Stimulated activated CD4-positive, alpha-beta T cell treated with anti-CD3 and anti-CD28 coated beads, TNF-alpha, amount 100 ng/mL, for 48 hours (primary cell): Measurements from ENCODE around the gene RGS3.

Experiments used
- DNase-seq, 3 donors: peaks; one replicate each; pipeline ENCODE4 v3.0.0-alpha.2; 2020; ENCODE audit warnings: low read depth in 3 of 3

Gene RGS3

GRCh38 chr9:113511856-113512761 is 48.6 kb downstream of the RGS3 start:
- DNase-seq: peak; percentile 48 to 71 (median 70)

- DNase-seq: no peak
Observed at GRCh38 chr9:113513111-113513510, 49.6 kb downstream of the RGS3 start.

GRCh38 chr9:113513536-113513935 is 50.0 kb downstream of the RGS3 start:
- no peak for DNase-seq

GRCh38 chr9:113514061-113514460 is 50.5 kb downstream of the RGS3 start:
- no peak for DNase-seq

- DNase-seq: no peak
Observed at GRCh38 chr9:113514748-113515147, 51.2 kb downstream of the RGS3 start.

- DNase-seq: no peak
Observed at GRCh38 chr9:113515862-113516261, 52.3 kb downstream of the RGS3 start.

GRCh38 chr9:113516840-113517577 is 53.5 kb downstream of the RGS3 start:
- DNase-seq: peak; percentile 60 to 80 (median 62)

- DNase-seq: no peak
Observed at GRCh38 chr9:113519426-113520108, 56.0 kb downstream of the RGS3 start.

- peak in 1 of 3 donors; percentile 33 for DNase-seq
Observed at GRCh38 chr9:113520109-113520642, 56.6 kb downstream of the RGS3 start.

GRCh38 chr9:113521693-113522255 is 58.2 kb downstream of the RGS3 start:
- no peak for DNase-seq

GRCh38 chr9:113522419-113522818 is 58.9 kb downstream of the RGS3 start:
- no peak for DNase-seq

- DNase-seq: no peak
Observed at GRCh38 chr9:113522858-113523257, 59.3 kb downstream of the RGS3 start.

- DNase-seq: peak; percentile 51 to 63 (median 51)
Observed at GRCh38 chr9:113523421-113524141, 60.1 kb downstream of the RGS3 start.

GRCh38 chr9:113524468-113524867 is 60.9 kb downstream of the RGS3 start:
- DNase-seq: no peak

GRCh38 chr9:113525205-113525604 is 61.7 kb downstream of the RGS3 start:
- no peak for DNase-seq

GRCh38 chr9:113525831-113526230 is 62.3 kb downstream of the RGS3 start:
- no peak for DNase-seq

GRCh38 chr9:113526231-113526746 is 62.8 kb downstream of the RGS3 start:
- no peak for DNase-seq

- no peak for DNase-seq
Observed at GRCh38 chr9:113526841-113527240, 63.3 kb downstream of the RGS3 start.

- DNase-seq: no peak
Observed at GRCh38 chr9:113528088-113528487, 64.6 kb downstream of the RGS3 start.

GRCh38 chr9:113528811-113529210 is 65.3 kb downstream of the RGS3 start:
- DNase-seq: no peak
